GM10248 (cell line): ENCODE measurements around the gene PSMB8.

ENCODE experiments used
- CTCF ChIA-PET: fragments of 300-600 bp; sonication (Branson Sonifier 250); formaldehyde crosslinking; extraction: SDS; loops from one replicate; lab custom pipeline; 2021; ENCODE audit warnings: antibody characterized with exemption; lab: Yijun Ruan, JAX
- POLR2A ChIA-PET: fragments of 350-650 bp; sonication (Branson Sonifier 250); formaldehyde crosslinking; extraction: SDS; loops from one replicate; lab custom pipeline; 2020; ENCODE audit warnings: antibody characterized with exemption; lab: Yijun Ruan, JAX
- DNase-seq: peaks from one replicate; pipeline ENCODE4 v3.0.0; 2012; ENCODE audit errors: extremely low spot score
- TF ChIP-seq, protein P1 (sequence below): IDR thresholded peaks from 2 replicates; pipeline ENCODE4 v1.5.1; 2012; ENCODE audit warnings: mild to moderate bottlenecking, low read depth; ENCODE audit errors: extremely low read depth, missing control alignments, control extremely low read depth

Gene PSMB8

DNA sequence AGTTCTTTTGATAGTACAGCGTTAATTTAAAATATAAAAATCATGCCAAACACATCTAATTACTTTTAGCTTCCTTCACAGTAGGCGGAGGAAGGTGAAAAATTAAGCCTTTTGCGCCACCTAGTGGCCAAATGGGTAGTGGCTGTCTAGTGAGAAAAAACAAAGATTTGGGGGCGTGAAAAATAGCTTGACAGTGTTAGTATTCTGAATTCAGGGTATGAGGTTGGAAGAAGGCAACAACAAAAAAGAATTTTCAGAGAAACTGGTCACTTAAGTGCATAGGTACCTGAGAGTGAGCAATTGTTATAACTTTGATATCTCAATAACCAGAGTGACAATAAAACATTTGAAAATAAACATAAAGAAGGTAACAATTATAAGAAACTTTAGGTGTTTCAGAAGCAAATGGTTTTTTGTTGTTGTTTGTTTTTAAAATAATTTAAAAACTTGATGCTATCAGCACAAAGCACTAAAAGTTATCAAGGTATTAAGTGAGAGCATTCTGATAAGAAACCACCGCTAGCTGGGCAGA, 24.5 kb upstream of the PSMB8 start:
- ChIA-PET POLR2A (interaction anchor here (1.1 to 1.9 kb wide), 4 partner anchors 28 to 116 kb away, joined by 5 to 14 read pairs (median 8); partner anchors contain the start of gene TAP2), CTCF (interaction anchor here (0.6 to 6.2 kb wide), 60 partner anchors 10 to 1410 kb away, joined by 3 to 183 read pairs (median 6); partner anchors contain the start of genes BTNL2, HLA-DMA, HLA-DMB and HLA-DOB)
- TF ChIP-seq, protein P1, sequence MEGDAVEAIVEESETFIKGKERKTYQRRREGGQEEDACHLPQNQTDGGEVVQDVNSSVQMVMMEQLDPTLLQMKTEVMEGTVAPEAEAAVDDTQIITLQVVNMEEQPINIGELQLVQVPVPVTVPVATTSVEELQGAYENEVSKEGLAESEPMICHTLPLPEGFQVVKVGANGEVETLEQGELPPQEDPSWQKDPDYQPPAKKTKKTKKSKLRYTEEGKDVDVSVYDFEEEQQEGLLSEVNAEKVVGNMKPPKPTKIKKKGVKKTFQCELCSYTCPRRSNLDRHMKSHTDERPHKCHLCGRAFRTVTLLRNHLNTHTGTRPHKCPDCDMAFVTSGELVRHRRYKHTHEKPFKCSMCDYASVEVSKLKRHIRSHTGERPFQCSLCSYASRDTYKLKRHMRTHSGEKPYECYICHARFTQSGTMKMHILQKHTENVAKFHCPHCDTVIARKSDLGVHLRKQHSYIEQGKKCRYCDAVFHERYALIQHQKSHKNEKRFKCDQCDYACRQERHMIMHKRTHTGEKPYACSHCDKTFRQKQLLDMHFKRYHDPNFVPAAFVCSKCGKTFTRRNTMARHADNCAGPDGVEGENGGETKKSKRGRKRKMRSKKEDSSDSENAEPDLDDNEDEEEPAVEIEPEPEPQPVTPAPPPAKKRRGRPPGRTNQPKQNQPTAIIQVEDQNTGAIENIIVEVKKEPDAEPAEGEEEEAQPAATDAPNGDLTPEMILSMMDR = peak; percentile 88
- peak; percentile 52 for DNase-seq

DNA sequence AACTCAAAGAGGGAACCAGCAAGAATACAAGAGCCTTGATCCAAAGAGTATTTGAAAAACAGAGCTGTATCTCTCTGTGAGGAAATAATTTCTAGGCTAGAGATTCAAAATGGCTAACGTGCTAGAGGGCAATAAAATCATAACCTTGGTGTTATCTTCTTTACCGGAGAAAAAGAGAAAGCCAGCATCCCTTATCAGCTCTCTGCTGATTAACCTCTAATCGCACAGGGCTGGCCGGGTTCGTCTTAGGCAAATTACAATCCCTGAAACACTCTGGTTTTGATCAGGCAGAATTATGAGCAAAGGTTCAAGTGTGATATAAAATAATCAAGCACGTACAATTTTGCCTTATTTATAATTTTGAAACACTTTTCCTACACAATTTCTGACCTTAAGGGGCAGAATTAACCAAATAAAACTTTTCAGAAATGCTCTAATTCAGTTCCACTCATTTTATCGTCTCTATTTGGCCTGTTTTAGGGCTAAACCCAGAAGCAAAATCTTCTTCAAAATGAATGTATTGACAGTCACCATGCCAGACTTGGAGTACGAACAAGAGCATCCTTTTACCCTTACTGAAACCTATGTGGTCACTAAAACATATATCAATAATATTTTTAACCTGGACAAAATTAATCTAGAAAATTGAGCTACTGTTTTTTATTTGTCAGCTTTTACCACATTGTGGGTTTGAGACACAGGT, 23.9 kb upstream of the PSMB8 start:
- DNase-seq = no peak
- ChIA-PET POLR2A (interaction anchor here (0.7 to 1.9 kb wide), 5 partner anchors 28 to 1121 kb away, joined by 3 to 14 read pairs (median 6); partner anchors contain the start of gene TAP2), CTCF (interaction anchor here (0.6 to 6.2 kb wide), 63 partner anchors 11 to 1411 kb away, joined by 3 to 183 read pairs (median 6); partner anchors contain the start of genes BTNL2, HLA-DMA, HLA-DMB and HLA-DOB)
- TF ChIP-seq, protein P1 = no peak

DNA sequence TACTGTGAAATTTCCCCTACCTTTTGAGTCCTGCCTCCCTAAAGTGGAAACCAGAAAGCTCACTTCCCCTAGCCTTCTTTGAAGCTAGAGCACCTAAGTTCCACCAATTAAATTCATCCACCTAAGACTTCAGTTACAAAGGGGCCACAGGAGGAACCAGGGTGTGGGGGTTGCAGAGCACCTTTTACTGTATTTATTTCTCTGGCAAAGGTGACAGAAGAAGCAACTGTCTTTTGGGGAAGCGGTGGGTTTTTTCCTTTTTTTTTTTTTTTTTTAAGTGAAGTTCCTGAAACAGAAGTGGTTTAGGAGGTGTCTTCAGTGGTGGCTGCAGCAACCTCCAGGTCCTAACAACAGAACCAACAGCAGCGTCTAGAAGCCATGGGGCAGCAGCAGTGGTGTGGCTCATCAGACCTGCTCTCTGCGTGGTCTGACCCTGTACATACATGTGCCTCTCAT, 23.2 kb upstream of the PSMB8 start:
- peak; percentile 43 for DNase-seq
- TF ChIP-seq, protein P1 = no peak
- ChIA-PET POLR2A (interaction anchor here (0.6 to 1.9 kb wide), 6 partner anchors 13 to 1120 kb away, joined by 3 to 14 read pairs (median 5); partner anchors contain the start of genes PSMB9 and TAP2), CTCF (interaction anchor here (0.6 to 6.2 kb wide), 27 partner anchors 10 to 453 kb away, joined by 3 to 183 read pairs (median 13); partner anchors contain the start of genes HLA-DMA, HLA-DMB, PSMB9 and TAP1)

DNA sequence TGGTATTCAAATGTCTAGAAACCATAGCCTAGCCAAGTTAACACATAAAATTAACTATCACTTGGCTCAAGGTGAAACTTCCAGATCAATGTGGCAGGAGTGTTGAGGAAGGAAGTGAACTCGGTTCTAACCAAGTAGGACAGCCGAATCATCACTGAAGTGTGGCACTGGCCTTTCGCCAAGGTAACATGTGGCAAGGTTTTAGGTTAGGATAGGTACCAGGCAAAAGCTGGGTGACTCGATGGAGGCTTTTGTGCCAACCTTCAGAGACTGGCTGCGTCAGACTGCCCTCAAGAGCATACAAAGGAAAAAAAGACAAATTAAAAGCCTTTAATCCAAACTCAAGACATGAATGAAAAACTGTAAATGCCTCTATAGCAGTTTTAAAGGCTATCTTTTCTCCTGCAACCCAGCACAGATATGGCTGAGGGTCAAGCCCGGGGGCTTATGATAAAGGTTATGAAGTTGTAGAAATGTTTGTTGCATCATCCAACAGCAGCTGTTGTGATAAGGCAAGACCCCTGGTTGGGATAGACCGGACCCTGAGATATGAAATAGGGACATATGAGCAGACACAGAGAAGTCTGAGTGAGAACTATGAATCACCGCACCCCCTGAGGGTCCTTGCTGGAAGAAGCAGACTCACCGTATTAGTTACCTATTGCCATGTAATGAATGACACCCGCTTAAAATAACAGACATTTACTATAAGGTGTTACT, 22.0 kb upstream of the PSMB8 start:
- CTCF ChIA-PET = interaction anchor here (4.7 to 13.7 kb wide), 2 partner anchors 9 to 24 kb away, joined by 159 to 339 read pairs; partner anchors contain the start of genes PSMB8, PSMB9, TAP1 and TAP2
- POLR2A ChIA-PET = no interaction called here
- TF ChIP-seq, protein P1 = no peak
- DNase-seq = no peak

DNA sequence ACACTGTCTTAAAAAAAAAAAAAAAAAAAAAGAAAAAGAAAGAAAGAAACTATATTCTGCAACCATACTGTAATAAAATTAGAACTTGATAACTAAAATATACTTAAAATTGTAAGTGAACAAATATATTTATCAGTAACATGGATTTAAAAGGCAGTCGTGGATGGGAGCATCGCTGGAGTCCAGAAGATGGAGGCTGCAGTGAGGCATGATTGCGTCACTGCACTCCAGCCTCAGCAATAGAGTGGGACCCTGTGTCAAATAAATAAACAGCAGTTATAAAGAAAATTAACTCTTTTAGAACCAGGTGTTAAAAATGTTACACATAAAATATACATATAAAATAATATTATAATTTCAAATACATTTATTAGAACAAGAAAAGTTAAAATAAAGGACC, 18.9 kb upstream of the PSMB8 start:
- CTCF ChIA-PET = interaction anchor here (0.8 to 13.7 kb wide), 4 partner anchors 8 to 71 kb away, joined by 3 to 339 read pairs (median 10); partner anchors contain the start of genes PSMB8, PSMB9, TAP1 and TAP2
- TF ChIP-seq, protein P1 = no peak

More for the DNA sequence above, 18.9 kb upstream of the PSMB8 start:
- POLR2A ChIA-PET = no interaction called here
- no peak for DNase-seq
